GM19099 (cell line): Measurements from ENCODE around the gene TMEM132C.

Source experiments
- POLR2A ChIP-seq: IDR thresholded peaks from 3 replicates; pipeline ENCODE4 v1.6.1; 2011; ENCODE audit warnings: low read depth; ENCODE audit not compliant: insufficient read length; ENCODE audit errors: extremely low read depth

TMEM132C gene

DNA sequence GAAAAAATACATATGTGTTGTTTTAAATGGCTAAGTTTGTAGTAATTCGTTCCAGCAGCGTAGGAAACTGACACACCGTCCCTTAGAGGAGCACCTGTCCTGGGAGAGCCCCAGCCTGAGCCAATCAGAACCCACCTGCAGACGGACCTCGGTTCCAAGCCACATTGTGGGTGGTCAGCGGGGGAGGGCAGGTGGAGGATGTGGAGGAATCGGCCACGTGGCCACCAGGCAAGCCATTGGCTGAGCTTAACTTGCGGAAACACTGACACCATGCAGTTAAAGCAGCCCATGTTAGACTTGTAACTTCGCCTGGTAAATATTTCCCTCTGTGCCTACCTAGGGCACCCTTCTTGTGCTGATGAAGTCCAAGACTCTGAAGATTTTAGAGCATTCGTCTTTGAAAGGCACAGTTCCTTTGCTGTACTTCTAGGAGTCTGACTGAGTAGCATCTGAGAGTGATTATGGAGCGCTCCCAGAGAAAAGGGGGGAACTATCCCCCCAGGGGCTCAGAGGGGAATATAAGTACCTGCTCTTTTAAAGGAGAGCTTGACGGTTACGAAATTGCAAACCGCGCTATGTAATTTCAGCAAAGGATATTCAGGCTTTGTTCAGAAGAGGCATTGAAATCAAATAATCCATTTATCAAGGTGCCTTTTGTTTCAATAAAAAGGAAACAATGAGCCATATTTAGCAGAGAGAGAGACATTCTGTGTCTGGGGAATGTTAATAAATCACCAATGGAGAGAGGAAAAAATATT, 135.7 kb downstream of the TMEM132C start:
- TF ChIP-seq POLR2A = no peak

DNA sequence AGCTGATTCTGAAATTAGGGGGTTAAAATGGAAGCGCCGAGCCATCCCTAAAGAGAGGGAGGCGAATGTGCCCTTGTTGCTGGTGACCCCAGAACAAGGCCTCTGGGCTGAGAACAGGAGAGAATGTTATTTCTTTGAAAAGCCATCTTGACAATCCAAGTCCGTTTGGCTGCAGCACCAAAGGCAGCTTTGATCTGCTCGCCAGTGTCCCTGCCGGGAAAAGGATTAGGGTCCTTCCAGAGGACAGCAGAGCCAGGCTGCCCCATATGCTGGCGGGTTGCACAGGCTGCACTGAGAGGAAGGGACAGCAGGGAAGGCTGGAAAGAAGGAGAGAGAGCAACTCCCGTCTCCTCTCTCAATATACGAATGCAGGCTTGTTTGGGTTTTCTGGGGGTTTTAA, 141.7 kb downstream of the TMEM132C start:
- no peak for TF ChIP-seq POLR2A

DNA sequence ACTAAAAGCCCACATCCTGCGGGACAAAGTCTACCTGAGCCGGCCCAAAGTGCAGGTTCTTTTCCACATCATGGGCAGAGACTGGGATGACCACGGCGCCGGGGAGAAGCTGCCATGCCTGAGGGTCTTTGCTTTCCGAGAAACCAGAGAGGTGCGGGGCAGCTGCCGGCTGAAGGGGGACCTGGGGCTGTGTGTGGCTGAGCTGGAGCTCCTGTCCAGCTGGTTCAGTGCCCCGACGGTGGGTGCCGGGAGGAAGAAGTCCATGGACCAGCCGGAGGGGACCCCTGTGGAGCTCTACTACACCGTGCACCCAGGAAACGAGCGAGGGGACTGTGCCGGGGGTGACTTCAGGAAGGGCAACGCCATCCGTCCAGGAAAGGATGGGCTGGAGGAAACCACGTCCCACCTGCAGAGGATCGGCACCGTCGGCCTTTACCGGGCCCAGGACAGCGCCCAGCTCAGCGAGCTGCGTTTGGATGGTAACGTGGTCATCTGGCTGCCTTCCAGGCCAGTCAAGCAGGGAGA, 148.1 kb downstream of the TMEM132C start:
- TF ChIP-seq POLR2A = no peak

DNA sequence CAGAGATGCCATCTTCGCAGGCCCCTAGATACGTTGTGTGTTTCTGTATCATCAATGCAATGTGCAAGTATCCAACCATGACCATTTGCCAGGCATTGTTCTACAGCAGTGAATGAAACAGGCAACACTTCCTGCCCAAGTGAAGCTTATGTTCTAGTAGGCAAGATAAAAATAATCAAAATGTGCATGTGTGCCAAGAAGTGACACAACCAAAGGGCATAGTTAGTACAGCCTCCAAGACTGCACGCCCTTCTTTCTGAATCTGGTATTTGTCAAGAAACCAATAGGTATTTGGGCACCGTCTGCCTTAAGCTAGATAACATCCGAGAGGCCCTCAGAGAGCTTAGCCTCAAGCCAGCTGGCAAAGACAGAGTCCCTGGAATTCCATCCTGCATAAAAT, 152.0 kb downstream of the TMEM132C start:
- TF ChIP-seq POLR2A = no peak

DNA sequence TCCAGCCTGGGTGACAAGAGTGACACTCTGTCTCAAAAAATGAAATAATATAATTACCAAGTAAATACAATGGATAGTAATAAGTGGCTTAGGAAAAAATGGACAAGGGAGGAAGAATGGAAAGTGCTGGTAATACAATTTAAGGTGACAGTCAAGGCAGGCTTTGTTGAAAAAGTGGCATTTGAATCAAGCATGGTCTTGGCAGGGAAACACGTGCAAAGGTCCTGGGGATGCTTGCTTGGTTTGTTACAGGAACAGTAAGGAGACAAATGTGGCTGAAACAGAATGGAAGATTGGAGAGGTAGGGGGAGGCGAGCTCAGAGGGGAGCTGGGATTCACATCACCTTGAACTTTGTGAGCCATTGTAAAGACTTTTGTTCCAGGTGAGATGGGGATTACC, 153.2 kb downstream of the TMEM132C start:
- TF ChIP-seq POLR2A = no peak

DNA sequence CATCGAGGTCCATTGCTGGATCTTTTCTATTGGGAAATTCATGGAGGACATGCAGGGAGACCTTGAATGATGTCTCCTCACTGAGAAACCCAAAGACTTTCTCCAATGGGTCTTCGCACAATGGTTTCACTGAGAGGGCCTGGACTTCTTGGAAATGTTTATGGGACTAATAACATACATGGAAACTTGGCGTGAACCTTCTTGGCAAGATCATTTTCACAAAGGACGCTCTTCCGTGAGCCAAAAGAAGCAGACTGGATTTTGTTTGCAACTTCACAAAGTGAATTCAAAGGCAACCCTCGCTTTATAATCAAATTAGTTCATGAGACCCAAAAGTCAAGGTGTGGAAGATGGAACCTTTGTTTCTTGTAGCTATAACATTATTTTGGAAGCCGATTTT, 154.4 kb downstream of the TMEM132C start:
- no peak for TF ChIP-seq POLR2A

DNA sequence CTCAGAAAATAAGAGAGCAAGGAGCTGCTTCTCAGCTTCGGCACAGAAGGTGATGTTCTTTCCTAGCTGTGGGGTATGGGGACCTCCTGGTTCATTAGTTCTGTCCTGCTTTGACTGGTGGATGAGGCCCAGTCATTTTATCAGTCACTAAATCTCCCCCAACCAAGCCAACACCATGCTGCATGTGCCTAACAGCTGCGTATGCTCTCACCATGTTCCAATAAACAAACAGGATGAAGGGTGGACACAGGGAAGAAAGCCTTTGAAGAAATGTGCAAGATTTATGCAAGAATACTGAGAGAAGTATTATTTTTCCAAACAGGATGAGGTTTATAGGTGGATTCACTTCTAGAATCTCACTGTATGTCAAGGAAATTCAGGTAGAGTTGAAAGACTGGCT, 156.2 kb downstream of the TMEM132C start:
- TF ChIP-seq POLR2A = no peak

DNA sequence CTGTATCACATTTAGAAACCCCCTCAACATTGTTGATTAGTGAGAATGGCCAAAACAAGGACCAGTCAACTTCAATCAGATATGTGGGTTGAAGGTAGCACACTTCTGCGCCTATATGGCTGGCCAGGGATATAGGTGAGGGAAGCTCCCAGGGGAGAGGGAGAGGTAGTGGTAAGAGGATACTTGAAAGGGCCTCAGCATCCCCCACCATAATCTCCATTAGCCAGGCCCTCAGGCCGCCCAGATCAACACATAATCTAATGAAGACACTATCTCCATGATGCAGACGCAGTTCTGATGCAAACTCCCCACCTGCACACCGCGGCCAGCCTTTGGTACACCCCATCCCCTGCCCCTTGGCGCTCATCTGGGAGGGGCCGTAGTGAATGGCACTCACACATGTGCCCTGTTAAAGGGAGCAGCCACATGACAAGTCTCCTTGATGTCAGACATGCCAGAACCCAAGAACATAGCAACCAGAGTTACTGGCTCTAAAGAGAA, 158.0 kb downstream of the TMEM132C start:
- no peak for TF ChIP-seq POLR2A

DNA sequence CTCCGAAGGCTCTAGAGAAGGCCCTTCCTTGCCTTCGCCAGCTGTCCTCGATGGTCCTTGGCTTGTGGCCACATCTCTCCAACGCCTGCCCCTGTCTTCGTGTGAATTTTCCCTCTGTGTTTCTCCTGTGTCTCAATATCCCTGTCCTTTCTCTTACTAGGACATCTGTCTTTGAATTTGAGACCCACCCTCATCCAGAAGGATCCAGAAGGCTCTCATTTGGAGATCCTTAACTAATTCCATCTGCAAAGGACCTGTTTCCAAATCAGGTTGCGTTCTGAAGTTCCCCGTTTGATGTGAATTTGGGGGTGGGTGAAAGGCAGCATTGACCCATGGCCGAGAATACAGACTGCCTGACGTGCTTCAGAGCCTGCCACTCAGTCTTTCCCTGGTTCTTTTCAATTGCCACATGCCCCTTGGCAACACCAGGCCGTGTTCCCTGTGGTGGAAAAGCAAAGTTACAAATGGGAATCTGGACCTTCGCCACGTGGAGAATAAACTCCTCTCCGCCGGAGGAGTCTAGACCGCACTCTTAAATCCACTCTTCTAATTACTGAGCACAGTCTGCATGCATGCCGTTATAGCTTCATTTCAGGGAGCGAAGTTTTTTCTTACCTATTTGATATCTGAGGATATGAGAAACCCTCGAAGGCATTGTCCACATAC, 158.8 kb downstream of the TMEM132C start:
- TF ChIP-seq POLR2A = no peak

DNA sequence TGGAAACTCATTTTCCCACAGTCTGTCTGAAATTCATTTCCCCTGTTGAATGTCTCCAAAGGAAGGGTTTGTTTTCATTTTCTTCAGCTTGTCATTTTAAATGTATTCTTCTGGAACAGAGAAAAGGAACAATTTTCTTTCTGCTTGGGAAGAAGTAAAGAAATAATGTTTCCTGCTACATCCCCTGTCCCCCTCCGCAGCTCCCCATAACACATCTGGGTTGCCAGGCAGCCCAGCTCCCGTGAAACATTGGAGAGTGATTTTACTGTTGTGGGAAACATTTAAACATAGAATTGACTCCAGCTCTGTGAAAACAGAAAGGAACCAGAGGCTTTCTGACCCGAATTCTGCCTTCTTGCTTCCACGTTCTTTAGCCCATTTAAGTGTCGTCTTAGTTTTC, 159.5 kb downstream of the TMEM132C start:
- TF ChIP-seq POLR2A = no peak

DNA sequence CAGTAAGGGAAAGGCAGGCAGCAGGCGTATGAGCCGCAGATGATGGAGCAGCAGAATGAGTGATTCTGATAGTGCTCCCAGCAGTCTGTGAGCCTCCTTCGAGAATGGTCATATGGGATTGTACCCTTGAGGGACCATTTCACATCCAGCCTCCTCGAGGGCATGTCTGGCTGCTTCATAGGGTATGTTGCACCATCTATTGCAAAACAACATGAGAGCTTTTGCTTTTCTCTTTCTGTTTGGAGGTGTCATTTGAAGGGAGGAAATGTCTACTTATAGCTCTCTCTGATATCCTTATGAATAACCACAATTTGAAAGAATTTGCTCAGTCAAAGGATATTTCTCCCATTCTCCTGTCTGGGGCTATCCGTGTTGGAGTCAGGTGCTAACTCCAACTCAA, 172.8 kb downstream of the TMEM132C start:
- no peak for TF ChIP-seq POLR2A

DNA sequence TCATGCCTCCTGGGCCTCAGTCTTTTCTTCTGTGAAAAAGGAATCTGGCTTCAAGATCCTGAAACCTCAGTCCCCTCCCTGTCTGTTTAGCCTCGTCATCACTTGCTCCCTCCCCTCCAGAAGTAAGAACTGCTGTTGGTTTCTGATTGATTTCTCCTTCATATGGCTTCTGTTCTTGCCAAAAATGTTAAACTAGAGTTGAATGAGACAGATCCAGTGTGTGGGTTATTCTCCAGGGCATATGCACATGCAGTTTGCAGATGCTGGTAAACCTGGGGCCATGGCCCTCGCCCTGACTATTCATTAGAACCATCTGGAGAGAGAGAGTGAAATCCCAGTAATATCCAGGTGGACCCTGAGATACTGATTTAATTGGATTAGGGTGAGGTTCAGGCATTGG, 175.1 kb downstream of the TMEM132C start:
- TF ChIP-seq POLR2A = no peak

DNA sequence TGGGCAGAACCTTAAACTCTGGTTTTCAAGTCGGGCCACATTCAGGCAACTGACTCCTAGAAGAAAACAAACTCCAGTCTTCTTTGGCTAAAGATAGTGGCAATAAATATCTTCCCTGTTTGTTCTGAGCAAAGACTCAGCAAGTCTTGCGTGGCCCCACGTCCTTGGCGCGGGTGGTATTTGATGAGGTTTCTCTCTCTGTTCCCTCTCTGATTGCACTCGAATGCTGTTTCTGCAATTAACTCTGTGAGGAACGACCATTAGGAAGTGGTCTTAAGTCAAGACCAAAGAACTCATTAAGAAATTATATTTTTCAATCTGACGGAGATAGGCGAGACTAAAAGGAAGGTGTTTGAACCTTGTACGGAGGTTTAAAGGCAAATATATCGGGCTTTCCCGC, 177.6 kb downstream of the TMEM132C start:
- TF ChIP-seq POLR2A = no peak

DNA sequence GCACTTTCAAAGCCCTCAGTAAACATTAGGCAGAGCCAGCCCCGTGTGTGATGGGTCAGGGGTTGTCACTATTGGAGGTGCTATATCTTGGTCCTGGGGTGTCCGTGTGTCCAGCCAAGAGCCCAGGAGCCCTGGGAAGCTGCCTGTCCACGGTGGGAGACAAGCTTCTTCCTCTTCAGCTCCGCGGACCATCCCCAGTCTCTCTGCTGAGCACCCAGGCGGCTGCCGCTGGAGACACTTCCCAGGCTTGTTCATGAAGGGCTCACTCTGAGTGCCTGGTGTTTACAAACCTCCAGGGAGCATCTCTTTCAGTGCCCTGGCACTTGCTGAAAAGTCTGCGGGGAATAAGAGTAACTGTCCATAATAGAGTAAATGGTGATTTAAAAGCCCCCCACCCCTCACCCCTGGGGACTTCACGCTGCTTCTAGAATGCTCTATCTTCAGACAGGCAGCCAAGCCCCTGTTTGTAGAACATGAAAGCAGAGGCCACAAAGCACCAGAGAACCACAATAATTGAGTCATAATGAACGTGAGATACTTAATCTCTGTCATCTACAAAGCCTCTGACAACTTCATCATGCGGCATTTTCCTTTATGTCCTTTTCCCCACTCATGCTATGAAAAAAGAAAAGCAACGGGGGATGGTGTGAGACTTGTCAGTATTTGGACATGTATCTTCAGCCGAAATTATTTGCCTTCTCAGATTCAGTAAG, 178.6 kb downstream of the TMEM132C start:
- TF ChIP-seq POLR2A = no peak

DNA sequence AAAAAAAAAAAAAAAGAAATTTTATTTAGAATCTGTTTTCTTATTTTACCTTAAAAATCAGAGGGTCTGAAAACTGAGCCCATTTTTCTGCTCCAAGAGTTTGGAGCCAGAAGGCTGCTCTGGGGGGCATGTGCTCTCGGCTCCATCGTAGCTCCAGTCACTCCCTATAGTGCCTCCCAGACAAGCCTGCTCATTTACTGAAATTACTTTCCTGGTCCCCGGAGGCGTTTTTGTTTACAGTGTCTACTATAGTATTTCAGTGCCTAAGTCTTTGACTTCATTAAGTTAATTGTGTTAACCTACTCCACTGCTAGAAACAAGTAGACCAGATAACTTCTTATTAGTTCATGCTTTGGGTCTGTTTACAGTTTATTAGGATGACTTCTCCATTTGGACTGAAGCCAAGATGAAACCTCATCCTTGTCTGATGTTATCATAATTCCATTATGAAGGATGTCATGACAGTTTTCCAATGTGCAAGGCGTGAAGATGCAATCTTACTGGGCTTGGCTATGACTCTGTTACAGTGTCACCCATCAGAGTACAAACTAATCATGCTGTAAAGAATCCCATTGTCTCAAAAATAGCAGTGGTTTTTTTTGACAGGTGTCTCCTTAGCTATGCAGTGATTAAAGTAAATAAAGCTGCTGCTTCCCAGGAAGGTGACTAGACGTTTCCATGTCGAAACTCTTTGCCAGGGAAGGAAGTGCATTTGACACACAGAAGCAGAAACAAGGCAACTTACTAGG, 182.3 kb downstream of the TMEM132C start:
- TF ChIP-seq POLR2A = no peak

DNA sequence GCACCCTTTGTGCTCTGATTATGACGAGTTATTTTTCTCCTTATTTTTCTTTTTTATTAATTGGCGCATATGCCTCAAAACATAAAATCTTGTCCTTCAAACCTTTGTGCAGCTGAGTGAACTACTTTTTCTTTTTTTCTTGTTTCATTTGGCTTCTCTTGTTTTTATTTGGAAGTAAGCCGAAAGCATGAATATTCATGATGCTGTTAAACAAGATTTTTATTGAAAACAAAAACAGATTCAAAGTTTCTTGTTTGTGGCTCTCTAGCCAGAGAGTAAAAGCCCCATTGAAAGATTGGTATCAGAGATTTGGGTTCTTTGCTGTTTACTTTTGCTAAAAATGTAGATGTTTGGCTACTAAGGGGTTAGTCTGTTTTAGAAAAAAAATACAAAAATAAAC, 183.8 kb downstream of the TMEM132C start:
- TF ChIP-seq POLR2A = no peak

DNA sequence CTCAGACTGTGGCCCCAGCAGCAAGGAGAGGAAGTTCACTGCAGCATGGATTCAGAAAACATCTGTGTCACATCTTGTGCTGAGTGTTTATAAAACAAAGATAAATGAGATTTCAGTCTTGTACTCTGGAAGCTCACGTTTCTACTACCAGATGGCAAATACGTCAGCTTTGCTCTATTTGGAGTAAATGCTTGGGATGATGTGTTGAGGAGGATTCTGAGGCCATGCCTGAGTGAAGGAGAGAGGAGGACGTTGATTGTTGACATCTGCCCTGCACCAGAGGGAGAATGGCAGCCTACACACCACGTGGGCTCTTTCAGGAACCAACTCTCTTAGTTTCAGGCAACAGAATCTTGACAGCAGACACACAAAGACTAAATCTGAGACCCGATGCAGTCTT, 188.9 kb downstream of the TMEM132C start:
- no peak for TF ChIP-seq POLR2A
